GM12874 (cell line): ENCODE data around the gene HOXD1.

ENCODE experiments used
- CTCF ChIP-seq: IDR thresholded peaks from 2 replicates; pipeline ENCODE4 v1.5.1; 2011; ENCODE audit warnings: low read depth, mild to moderate bottlenecking, control low read depth, low read length, moderate library complexity; ENCODE audit not compliant: insufficient read depth

The HOXD1 gene

GRCh38 chr2:176172007-176172894, 16.2 kb upstream of the HOXD1 start:
- no peak for TF ChIP-seq CTCF

- TF ChIP-seq CTCF: no peak
Measured at GRCh38 chr2:176172895-176173566, 15.4 kb upstream of the HOXD1 start.

- no peak for TF ChIP-seq CTCF
Measured at GRCh38 chr2:176173567-176174381, 14.7 kb upstream of the HOXD1 start.

GRCh38 chr2:176174382-176174823, 14.1 kb upstream of the HOXD1 start:
- TF ChIP-seq CTCF: no peak

- no peak for TF ChIP-seq CTCF
Measured at GRCh38 chr2:176174824-176175708, 13.4 kb upstream of the HOXD1 start.

DNA sequence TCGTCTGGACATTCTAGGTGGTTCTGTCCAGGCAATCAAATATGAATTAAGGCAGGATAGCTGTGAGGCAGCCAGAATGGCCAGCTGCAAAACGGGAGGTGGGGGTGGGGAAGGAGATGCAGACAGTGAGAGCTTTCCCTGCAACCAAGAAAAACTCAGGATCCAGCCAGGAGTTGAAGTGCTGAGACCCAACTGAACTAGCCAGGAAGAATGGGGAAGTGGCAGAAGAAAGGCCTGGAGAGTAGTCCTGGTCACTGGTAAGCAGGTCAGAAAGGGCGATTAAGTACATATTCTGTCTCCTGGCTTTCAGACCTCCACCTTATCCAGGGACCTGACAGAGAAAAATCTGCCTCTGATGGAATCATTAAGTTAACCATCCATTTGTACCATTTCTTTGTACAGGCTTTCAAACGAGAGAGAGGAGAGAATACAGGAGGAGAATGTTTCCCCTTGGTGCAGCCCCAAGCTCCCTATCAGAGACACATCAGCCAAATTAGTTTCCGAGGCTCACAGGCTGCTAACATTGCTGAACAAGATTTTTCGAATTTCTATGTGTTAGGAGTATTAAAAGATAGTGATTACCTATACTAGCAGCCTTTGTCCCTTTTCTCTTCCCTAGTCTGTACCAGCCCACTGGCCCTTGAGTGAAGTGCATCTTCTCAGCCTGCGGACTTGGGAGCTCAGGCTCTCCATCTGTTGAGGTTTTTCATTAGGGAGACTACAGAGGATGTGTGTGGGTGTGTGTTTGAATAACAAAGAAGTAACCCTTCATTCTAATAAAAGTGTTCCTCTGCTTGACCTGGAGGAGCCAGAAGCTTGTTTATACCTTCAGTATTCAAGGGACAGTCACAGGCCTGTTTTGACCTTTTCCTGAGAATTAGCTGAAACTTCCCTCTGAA, 12.5 kb upstream of the HOXD1 start:
- TF ChIP-seq CTCF: no peak
